IMR-90 (cell line): ENCODE results near the gene SMARCA2.

Experiments
- CTCF ChIP-seq: conservative IDR thresholded peaks from 2 replicates; pipeline ENCODE4 v1.5.1; 2012; ENCODE audit warnings: mild to moderate bottlenecking, low read depth, low read length, improper control_type of control experiment
- POLR2A ChIP-seq: IDR thresholded peaks from 2 replicates; pipeline ENCODE4 v1.6.1; 2012; ENCODE audit warnings: mild to moderate bottlenecking, low read depth, low read length
- USF2 ChIP-seq: fragments of 150-350 bp; IDR thresholded peaks from 2 replicates; pipeline ENCODE4 v1.6.1; 2017; ENCODE audit warnings: mild to moderate bottlenecking, antibody characterized with exemption, low read length, low read depth

GRCh38 chr9:2117527-2117926 lies 102.4 kb downstream of the SMARCA2 start:
- TF ChIP-seq CTCF (no peak), POLR2A (no peak), USF2 (no peak)
